Measurements from ENCODE around the gene HCN3. TPM values are rescaled to one million over a fixed set of nuclear protein-coding genes. Genes with fewer than 3 reads are reported as not detected.

Gene HCN3
- total and polyA plus RNA-seq, 7 experiments from 2014 or later: 0.07 to 3.3 (median 2.5) TPM; not detected in 1

- DNase-seq (peak; percentile 86 to 98 (median 93)), ATAC-seq (peak; percentile 99)
- Histone ChIP-seq H3K9me3 (ENCODE audit: control insufficient read depth in 2 of 3, low read length in 3 of 3) (no peaks in the 10 kb centered on the region), H3K4me1 (ENCODE audit: control insufficient read depth in 2 of 2, insufficient read depth in 2 of 2, low read length in 2 of 2) (peaks cover 4 to 10% of the 10 kb centered on the region in 2 donors), H3K27ac (ENCODE audit: low read depth, low read length) (peak overlapping the region; percentile 49), H3K36me3 (ENCODE audit: control insufficient read depth in 2 of 3, insufficient read depth in 3 of 3, low read length in 3 of 3) (no peaks in the 10 kb centered on the region), H3K4me3 (ENCODE audit: low read length) (peak overlapping the region; percentile 54), H3K27me3 (ENCODE audit: control insufficient read depth in 2 of 2, insufficient read depth in 2 of 2, low read length in 2 of 2) (no peaks in the 10 kb centered on the region)
- CTCF ChIA-PET: interaction anchor here (0.5 to 6.4 kb wide), 35 partner anchors 9 to 1135 kb away, joined by 3 to 105 read pairs (median 4); partner anchors contain the start of genes CLK2, FDPS, MTX1 and RUSC1
- POLR2A ChIA-PET: interaction anchor here (0.6 to 4.0 kb wide), 10 partner anchors 10 to 131 kb away, joined by 3 to 34 read pairs (median 4); partner anchors contain the start of genes RUSC1 and SCAMP3
- Mint-ChIP-seq H3K4me3 (peak overlapping the region in 9 of 10 donors; percentile 45 to 83 (median 62)), H3K27me3 (no peaks in the 10 kb centered on the region), H3K4me1 (peaks cover 21 to 36% (median 24%) of the 10 kb centered on the region in 7 donors), H3K27ac (peak overlapping the region in 7 of 9 donors; percentile 29 to 86 (median 69)), H3K36me3 (no peaks in the 10 kb centered on the region), H3K9me3 (peaks cover 0 to 1% (median 0%) of the 10 kb centered on the region in 11 donors)
- intact Hi-C loops (cut with micrococcal nuclease): loop anchor here (1.0 to 10.0 kb wide), 9 partner anchors 22 to 478 kb away; partner anchors contain the start of genes FDPS (in 2 of the 2), ASH1L (in 1 of the 2), CLK2 (in 1 of the 2) and HCN3 (in 1 of the 2)
Observed at GRCh38 chr1:155250633-155251449, 26.4 kb upstream of the HCN3 start.

- intact Hi-C loops (cut with micrococcal nuclease): loop anchor here (2.0 to 10.0 kb wide), 2 partner anchors 253 kb away; no protein-coding TSS in a partner anchor
- Mint-ChIP-seq H3K36me3 (peaks cover 0 to 5% (median 2%) of the 10 kb centered on the region in 5 donors), H3K4me3 (peak overlapping the region in 1 of 10 donors; percentile 46), H3K9me3 (peaks cover 0 to 1% (median 0%) of the 10 kb centered on the region in 11 donors), H3K27ac (peak overlapping the region in 1 of 9 donors; percentile 32), H3K27me3 (no peaks in the 10 kb centered on the region), H3K4me1 (peaks cover 20 to 36% (median 31%) of the 10 kb centered on the region in 7 donors)
- ChIA-PET POLR2A (interaction anchor here (0.8 to 4.0 kb wide), 7 partner anchors 9 to 76 kb away, joined by 3 to 34 read pairs (median 3); partner anchors contain the start of genes RUSC1 and SCAMP3), CTCF (interaction anchor here (0.5 to 6.4 kb wide), 21 partner anchors 9 to 369 kb away, joined by 3 to 105 read pairs (median 5); partner anchors contain the start of genes CLK2, FDPS, RUSC1 and SCAMP3)
- H3K36me3 ChIP-seq (ENCODE audit: control insufficient read depth in 2 of 3, insufficient read depth in 3 of 3, low read length in 3 of 3): peaks cover 0 to 3% (median 0%) of the 10 kb centered on the region in 3 experiments
- H3K9me3 ChIP-seq (ENCODE audit: control insufficient read depth in 2 of 3, low read length in 3 of 3): no peaks in the 10 kb centered on the region
- H3K4me3 ChIP-seq (ENCODE audit: low read length): no peak overlapping the region
- peaks cover 4 to 10% of the 10 kb centered on the region in 2 donors for H3K4me1 ChIP-seq (ENCODE audit: control insufficient read depth in 2 of 2, insufficient read depth in 2 of 2, low read length in 2 of 2)
- no peak overlapping the region for H3K27ac ChIP-seq (ENCODE audit: low read depth, low read length)
- H3K27me3 ChIP-seq (ENCODE audit: control insufficient read depth in 2 of 2, insufficient read depth in 2 of 2, low read length in 2 of 2): no peaks in the 10 kb centered on the region
- ATAC-seq: no peak
- no peak for DNase-seq
Observed at GRCh38 chr1:155251566-155251965, 25.7 kb upstream of the HCN3 start.

- Histone ChIP-seq H3K4me3 (ENCODE audit: low read length) (no peak overlapping the region), H3K27ac (ENCODE audit: low read depth, low read length) (no peak overlapping the region), H3K4me1 (ENCODE audit: control insufficient read depth in 2 of 2, insufficient read depth in 2 of 2, low read length in 2 of 2) (peaks cover 4 to 10% of the 10 kb centered on the region in 2 donors), H3K27me3 (ENCODE audit: control insufficient read depth in 2 of 2, insufficient read depth in 2 of 2, low read length in 2 of 2) (no peaks in the 10 kb centered on the region), H3K9me3 (ENCODE audit: control insufficient read depth in 2 of 3, low read length in 3 of 3) (no peaks in the 10 kb centered on the region), H3K36me3 (ENCODE audit: control insufficient read depth in 2 of 3, insufficient read depth in 3 of 3, low read length in 3 of 3) (peaks cover 0 to 14% (median 0%) of the 10 kb centered on the region in 3 experiments)
- Mint-ChIP-seq H3K4me1 (peaks cover 20 to 42% (median 39%) of the 10 kb centered on the region in 7 donors), H3K27me3 (no peaks in the 10 kb centered on the region), H3K9me3 (peaks cover 0 to 1% (median 0%) of the 10 kb centered on the region in 11 donors), H3K27ac (peak overlapping the region in 4 of 9 donors; percentile 25 to 80 (median 76)), H3K36me3 (peaks cover 0 to 16% (median 13%) of the 10 kb centered on the region in 5 donors), H3K4me3 (peak overlapping the region; percentile 1 to 85 (median 76))
- ChIA-PET CTCF (interaction anchor here (0.6 kb wide), 1 partner anchor 359 kb away, joined by 3 read pairs; no protein-coding TSS in a partner anchor), POLR2A (interaction anchor here (4.0 kb wide), 1 partner anchor 7 kb away, joined by 34 read pairs; the partner anchor contains the start of gene SCAMP3)
- intact Hi-C loops (cut with micrococcal nuclease): loop anchor here in 1 of 2 donors (10.0 kb wide), 1 partner anchor 252 kb away; no protein-coding TSS in a partner anchor
- ATAC-seq (no peak), DNase-seq (no peak)
Observed at GRCh38 chr1:155253208-155253607, 24.1 kb upstream of the HCN3 start.

- Histone ChIP-seq H3K4me1 (ENCODE audit: control insufficient read depth in 2 of 2, insufficient read depth in 2 of 2, low read length in 2 of 2) (peaks cover 4 to 10% of the 10 kb centered on the region in 2 donors), H3K4me3 (ENCODE audit: low read length) (no peak overlapping the region), H3K9me3 (ENCODE audit: control insufficient read depth in 2 of 3, low read length in 3 of 3) (no peaks in the 10 kb centered on the region), H3K27me3 (ENCODE audit: control insufficient read depth in 2 of 2, insufficient read depth in 2 of 2, low read length in 2 of 2) (no peaks in the 10 kb centered on the region), H3K27ac (ENCODE audit: low read depth, low read length) (no peak overlapping the region), H3K36me3 (ENCODE audit: control insufficient read depth in 2 of 3, insufficient read depth in 3 of 3, low read length in 3 of 3) (peaks cover 0 to 18% (median 0%) of the 10 kb centered on the region in 3 experiments)
- intact Hi-C loops (cut with micrococcal nuclease): loop anchor here in 1 of 2 donors (2.0 to 10.0 kb wide), 2 partner anchors 19 to 251 kb away; partner anchors contain the start of gene CLK2
- POLR2A ChIA-PET: no interaction called here
- Mint-ChIP-seq H3K27ac (peak overlapping the region in 8 of 9 donors; percentile 20 to 80 (median 51)), H3K4me3 (peak overlapping the region; percentile 61 to 85 (median 77)), H3K27me3 (no peaks in the 10 kb centered on the region), H3K9me3 (peaks cover 0 to 1% (median 0%) of the 10 kb centered on the region in 11 donors), H3K4me1 (peaks cover 20 to 45% (median 39%) of the 10 kb centered on the region in 7 donors), H3K36me3 (peaks cover 0 to 17% (median 13%) of the 10 kb centered on the region in 5 donors)
- no peak for ATAC-seq
- CTCF ChIA-PET: interaction anchor here (0.5 to 0.6 kb wide), 2 partner anchors 92 to 359 kb away, joined by 3 to 4 read pairs; no protein-coding TSS in a partner anchor
- no peak for DNase-seq
Observed at GRCh38 chr1:155253797-155254196, 23.5 kb upstream of the HCN3 start.

- ChIA-PET POLR2A (interaction anchor here (0.6 to 2.2 kb wide), 2 partner anchors 9 to 25 kb away, joined by 3 to 8 read pairs; no protein-coding TSS in a partner anchor), CTCF (interaction anchor here (0.5 to 1.3 kb wide), 3 partner anchors 53 to 91 kb away, joined by 4 to 7 read pairs (median 4); no protein-coding TSS in a partner anchor)
- Mint-ChIP-seq H3K4me1 (peaks cover 20 to 45% (median 39%) of the 10 kb centered on the region in 7 donors), H3K27ac (peak overlapping the region; percentile 22 to 88 (median 59)), H3K36me3 (peaks cover 0 to 17% (median 13%) of the 10 kb centered on the region in 5 donors), H3K4me3 (peak overlapping the region; percentile 68 to 85 (median 78)), H3K27me3 (no peaks in the 10 kb centered on the region), H3K9me3 (peaks cover 0 to 1% (median 0%) of the 10 kb centered on the region in 11 donors)
- Histone ChIP-seq H3K27ac (ENCODE audit: low read depth, low read length) (no peak overlapping the region), H3K36me3 (ENCODE audit: control insufficient read depth in 2 of 3, insufficient read depth in 3 of 3, low read length in 3 of 3) (peaks cover 0 to 23% (median 1%) of the 10 kb centered on the region in 3 experiments), H3K27me3 (ENCODE audit: control insufficient read depth in 2 of 2, insufficient read depth in 2 of 2, low read length in 2 of 2) (no peaks in the 10 kb centered on the region), H3K4me1 (ENCODE audit: control insufficient read depth in 2 of 2, insufficient read depth in 2 of 2, low read length in 2 of 2) (peaks cover 4 to 10% of the 10 kb centered on the region in 2 donors), H3K4me3 (ENCODE audit: low read length) (no peak overlapping the region), H3K9me3 (ENCODE audit: control insufficient read depth in 2 of 3, low read length in 3 of 3) (no peaks in the 10 kb centered on the region)
- intact Hi-C loops (cut with micrococcal nuclease): loop anchor here in 1 of 2 donors (2.0 to 10.0 kb wide), 2 partner anchors 19 to 251 kb away; partner anchors contain the start of gene CLK2
- DNase-seq: no peak
- no peak for ATAC-seq
Observed at GRCh38 chr1:155254228-155254713, 23.0 kb upstream of the HCN3 start.

All from naive thymus-derived CD4-positive, alpha-beta T cell (primary cell).